ENCODE measurements around the gene TMEM38B. TPM values are rescaled to one million over a fixed set of nuclear protein-coding genes. Genes with fewer than 3 reads are reported as not detected.

Gene TMEM38B
- total RNA-seq, 6 experiments from 2014 or later, result 10.0 to 13.2 (median 11.5) TPM

DNA sequence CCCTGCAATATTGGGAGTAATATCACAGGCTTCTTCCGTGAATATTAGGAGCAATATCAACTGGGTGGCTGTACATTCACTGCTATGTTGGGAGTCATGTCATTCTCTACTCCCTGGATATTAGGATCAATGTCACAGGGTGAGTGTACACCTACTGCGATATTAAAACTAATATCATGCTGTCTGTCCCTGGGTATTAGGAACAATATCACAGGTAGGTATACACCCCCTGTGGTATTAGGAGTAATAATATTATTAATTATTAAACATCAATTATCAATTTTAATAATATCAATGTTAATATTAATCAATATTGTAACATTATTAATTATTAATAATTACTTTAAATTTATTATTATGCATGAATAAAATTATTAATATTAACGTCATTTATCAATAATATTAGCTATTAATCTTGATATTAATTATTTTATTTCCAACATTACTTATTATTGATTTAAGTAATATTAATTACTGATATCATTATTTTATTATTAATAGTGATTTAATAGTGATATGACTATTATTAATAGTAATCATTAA, 121.9 kb downstream of the TMEM38B start:
- H3K4me1 Mint-ChIP-seq (ENCODE audit: low read depth), result no peaks in the 10 kb centered on the region
- H3K27me3 Mint-ChIP-seq (ENCODE audit: insufficient read depth), result no peaks in the 10 kb centered on the region; the same call in 1 of the 2 replicates
- H3K4me3 Mint-ChIP-seq, result no peak overlapping the region
- no peak for TF ChIP-seq CTCF (IDR thresholded peaks at IDR 0.05)
- DNase-seq, result no peak
- H3K36me3 Mint-ChIP-seq (ENCODE audit: low read depth), result no peaks in the 10 kb centered on the region
- no peak overlapping the region for H3K27ac Mint-ChIP-seq
- H3K9me3 Mint-ChIP-seq, result peaks cover 10% of the 10 kb centered on the region

DNA sequence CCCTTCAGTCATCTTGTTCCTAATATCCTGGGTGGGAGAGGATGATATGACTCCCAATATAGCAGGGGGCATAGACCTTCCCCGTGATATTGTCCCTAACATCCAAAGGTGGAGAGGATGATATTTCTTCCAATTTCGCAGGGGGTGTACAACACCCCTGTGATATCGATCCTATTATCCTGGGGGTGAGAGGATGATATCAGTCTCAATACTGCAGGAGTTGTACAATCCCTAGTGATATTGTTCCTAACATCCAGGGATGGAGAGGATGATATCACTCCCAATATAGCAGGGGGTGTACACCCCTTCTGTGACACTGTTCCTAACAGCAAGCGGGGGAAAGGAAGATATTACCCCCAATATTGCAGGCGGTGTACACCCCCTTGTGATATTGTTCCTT, 122.6 kb downstream of the TMEM38B start:
- DNase-seq, result no peak
- Mint-ChIP-seq H3K4me1 (ENCODE audit: low read depth) (no peaks in the 10 kb centered on the region), H3K27me3 (ENCODE audit: insufficient read depth) (no peaks in the 10 kb centered on the region), H3K36me3 (ENCODE audit: low read depth) (no peaks in the 10 kb centered on the region), H3K27ac (no peak overlapping the region), H3K9me3 (peaks cover 10% of the 10 kb centered on the region), H3K4me3 (no peak overlapping the region)
- TF ChIP-seq CTCF (IDR thresholded peaks at IDR 0.05), result no peak

GRCh38 chr9:105818903-105819302, 124.6 kb downstream of the TMEM38B start:
- H3K27me3 Mint-ChIP-seq (ENCODE audit: insufficient read depth), result no peaks in the 10 kb centered on the region
- H3K4me3 Mint-ChIP-seq, result no peak overlapping the region
- DNase-seq, result no peak
- TF ChIP-seq CTCF (IDR thresholded peaks at IDR 0.05), result no peak
- H3K9me3 Mint-ChIP-seq, result peaks cover 10% of the 10 kb centered on the region
- no peak overlapping the region for H3K27ac Mint-ChIP-seq
- H3K4me1 Mint-ChIP-seq (ENCODE audit: low read depth), result no peaks in the 10 kb centered on the region
- H3K36me3 Mint-ChIP-seq (ENCODE audit: low read depth), result no peaks in the 10 kb centered on the region

DNA sequence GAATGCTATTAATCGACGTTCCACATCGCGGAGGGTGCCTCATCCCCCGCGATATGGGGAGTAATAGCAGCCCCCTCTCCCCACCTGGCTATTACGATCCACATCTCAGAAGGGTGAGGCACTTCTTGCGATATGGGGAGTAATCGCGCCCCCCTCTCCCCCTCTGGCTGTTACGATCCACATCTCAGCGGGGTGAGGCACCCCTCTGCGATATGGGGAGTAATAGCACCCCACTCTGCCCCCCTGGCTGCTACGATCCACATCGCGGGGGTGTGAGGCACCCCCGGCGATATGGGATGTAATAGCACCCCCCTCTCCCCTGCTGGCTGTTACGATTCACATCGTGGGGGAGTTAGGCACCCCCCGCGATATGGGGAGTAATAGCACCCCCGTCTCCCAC, 128.5 kb downstream of the TMEM38B start:
- Mint-ChIP-seq H3K27ac (no peak overlapping the region), H3K4me3 (no peak overlapping the region), H3K27me3 (ENCODE audit: insufficient read depth) (no peaks in the 10 kb centered on the region), H3K4me1 (ENCODE audit: low read depth) (no peaks in the 10 kb centered on the region), H3K36me3 (ENCODE audit: low read depth) (no peaks in the 10 kb centered on the region), H3K9me3 (no peaks in the 10 kb centered on the region; the same call in none of the 2 replicates)
- no peak for DNase-seq
- TF ChIP-seq CTCF (IDR thresholded peaks at IDR 0.05), result no peak

Other genes with a start within 250 kb of the TMEM38B start
- gene FSD1L, start 246.5 kb upstream of the TMEM38B start, total RNA-seq (2021; fragmentation: NEBNext Ultra II Directional; extraction: Animal tissue kit (Norgen Biotek cat#: 25700)), result 1 to 10 TPM; 1.6 to 3.0 (median 2.4) TPM
- gene FKTN, start 136.4 kb upstream of the TMEM38B start, total RNA-seq (2021; fragmentation: NEBNext Ultra II Directional; extraction: Animal tissue kit (Norgen Biotek cat#: 25700)), result 10 to 100 TPM; 27.6 to 35.5 (median 30.8) TPM
- gene TAL2, start 32.1 kb upstream of the TMEM38B start, total RNA-seq (2021; fragmentation: NEBNext Ultra II Directional; extraction: Animal tissue kit (Norgen Biotek cat#: 25700)), result not detected

Measured in HFFc6 (cell line).